NCI-H128 (cell line): ENCODE results near the gene PTH1R.

ENCODE experiments used
- DNase-seq: peaks from one replicate; lab custom pipeline; 2025; ENCODE audit not compliant: unreplicated experiment; lab: John Stamatoyannopoulos, UW

Gene PTH1R

DNA sequence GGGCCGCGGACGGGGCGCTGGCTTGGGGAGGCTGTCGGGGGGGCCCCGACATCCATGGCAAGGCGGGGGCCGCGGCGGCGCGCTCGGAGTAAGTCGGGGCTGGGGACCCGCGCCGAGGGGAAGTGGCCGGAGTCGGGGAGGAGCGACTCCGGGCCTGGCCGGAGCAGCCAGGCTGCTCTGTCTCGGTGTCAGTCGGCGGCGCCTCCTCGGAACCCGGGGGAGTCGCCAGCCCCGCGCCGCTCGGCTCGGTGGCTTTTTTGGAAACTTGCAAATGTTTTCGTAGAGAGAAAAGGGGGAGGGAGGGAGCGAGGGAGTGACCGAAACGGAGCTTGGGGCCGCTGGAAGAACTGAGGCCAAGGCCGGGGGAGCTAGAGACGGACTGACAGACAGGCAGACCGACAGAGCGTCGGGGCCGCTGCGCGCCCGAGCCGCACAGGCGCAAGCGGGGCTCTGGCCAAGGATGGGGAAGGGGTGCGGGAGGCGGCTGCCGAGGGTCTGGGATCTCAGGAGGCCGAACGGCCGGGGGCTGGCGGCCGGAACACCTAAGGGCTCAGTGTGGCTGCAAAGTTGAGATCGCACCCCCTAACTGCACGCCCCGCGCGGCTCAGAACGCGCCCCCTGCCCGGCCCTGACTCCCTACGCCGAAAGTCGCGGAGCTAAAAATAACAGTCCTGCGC is 5.0 kb downstream of the PTH1R start:
- DNase-seq: no peak

DNA sequence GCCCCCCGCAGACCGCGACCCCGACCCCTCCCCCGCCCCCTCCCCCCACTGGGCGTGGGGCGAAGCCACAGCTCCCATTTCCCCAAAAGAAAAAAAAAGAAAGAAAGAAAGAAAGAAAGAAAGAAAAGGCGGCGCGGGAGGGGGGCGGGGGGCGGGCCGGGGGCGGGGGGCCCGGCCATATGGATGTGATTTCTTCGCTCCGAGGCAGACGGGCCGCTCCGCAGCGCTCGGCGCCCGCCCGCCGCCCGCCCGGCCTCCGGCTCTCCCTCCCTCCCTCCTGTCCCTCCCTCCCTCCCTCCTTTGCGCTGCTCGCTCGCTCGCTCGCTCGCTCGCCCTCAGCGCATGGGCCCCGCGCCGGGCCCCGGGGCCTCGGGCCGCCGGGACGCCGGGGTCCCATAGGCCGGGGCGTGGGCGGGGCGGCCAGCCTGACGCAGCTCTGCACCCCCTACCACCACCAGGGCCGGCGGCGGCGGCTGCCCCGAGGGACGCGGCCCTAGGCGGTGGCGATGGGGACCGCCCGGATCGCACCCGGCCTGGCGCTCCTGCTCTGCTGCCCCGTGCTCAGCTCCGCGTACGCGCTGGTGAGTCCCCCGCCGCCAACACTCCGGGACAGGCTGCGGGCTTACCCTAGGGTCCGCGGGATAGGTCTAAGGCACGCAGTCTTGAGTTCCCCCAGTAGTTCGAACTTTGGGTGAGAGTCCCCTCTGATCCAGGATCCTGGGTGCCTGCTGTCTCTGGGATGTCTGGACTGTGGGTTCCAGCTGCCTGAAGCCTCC is 5.7 kb downstream of the PTH1R start:
- DNase-seq: no peak

DNA sequence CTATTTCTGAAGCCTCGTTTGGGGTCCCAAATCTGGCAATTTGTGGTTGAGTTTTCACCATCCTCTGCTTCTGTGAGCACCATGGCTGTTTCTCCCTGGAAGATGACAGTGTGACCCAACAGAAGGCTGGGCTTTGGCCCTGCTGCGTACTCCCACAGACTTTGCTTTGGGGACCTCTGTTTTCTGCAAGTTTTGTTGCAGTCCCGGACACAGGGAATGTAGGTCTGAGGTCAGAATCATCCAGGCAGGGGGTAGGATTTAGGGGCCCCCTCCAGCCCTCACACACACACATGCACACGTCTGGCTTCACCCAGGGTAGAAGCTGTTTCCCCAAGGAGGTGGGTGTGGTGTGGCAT is 6.3 kb downstream of the PTH1R start:
- no peak for DNase-seq

DNA sequence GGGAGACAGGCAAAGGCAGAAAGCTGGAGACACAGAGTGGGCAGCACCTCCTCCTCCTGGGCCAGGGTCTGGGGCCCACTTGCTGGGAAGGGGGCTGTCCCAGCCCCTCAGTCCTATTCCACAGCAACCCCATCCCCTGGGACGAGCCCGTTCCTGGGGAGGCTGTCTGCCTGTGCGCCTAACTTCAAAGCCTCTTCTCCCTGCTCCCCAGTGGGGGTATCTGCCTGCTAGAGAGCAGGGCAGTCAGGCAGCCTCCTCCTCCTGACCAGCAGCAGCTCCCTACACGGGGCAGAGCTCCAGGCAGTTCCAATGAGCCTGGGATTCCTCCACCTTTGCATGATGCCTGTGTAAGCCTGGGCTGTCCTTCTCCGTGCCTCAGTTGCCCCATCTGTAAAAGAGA is 6.9 kb downstream of the PTH1R start:
- no peak for DNase-seq

DNA sequence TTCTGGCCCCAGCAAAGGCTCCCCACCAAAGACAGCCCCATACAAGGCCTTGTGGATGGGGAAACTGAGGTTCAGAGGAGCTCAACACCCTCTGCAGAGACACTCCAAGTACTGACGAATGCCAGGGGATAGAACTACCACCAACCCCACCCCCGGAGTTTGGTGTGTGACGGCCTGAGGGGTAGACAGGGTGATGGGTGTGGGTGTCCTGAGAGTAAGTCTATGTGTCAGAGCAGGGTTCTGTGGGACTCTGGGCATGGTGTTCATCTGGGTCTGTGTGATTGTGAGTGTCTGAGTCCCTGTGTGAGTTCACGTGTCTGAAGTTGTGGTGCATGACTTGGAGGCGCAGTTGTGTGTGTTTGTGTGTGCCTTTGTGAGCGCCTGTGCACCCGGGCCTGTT is 7.4 kb downstream of the PTH1R start:
- no peak for DNase-seq

DNA sequence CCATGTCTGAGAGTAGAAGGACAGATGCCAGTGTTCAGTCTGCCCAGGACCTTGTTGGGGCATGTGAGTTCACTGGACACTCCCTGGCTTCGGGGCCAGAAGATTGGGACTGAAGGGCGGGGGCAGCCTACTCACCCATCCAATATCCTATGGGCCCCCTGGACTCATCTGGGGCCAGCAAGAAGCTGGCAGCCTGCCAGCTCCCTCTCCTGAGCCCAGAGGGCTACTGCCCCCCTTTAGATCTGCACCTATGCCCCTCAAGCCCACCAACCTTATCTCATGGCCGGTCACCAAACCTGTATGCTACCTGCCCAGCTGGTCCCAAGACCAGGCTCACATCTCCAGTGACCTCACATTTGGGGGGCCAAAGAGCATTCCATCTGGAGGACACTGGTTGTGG is 8.1 kb downstream of the PTH1R start:
- DNase-seq: no peak

DNA sequence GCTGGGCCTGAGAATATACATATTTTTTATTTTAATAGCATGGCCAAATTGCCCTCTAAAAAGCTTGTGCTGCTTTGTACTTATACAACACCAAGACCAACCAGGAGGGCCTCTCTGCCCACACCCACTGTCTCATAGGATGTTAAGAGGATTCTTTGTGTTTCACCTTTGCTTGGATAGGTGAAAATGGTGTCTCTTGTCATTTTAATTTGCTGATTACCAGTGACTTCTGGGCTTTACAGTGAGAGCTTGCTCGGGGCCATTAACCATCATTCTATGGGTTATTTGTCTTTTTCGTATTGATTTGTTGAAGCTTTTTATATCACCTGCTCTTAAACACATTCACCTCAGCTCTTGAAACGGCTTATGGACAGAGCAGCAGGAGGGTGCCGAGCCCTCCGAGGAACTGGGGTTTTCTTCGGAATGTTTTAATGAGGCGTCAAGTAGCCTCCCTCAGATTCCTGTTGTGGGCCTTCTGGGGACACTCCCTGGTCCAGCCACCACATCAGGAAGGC is 10.5 kb downstream of the PTH1R start:
- DNase-seq: no peak

DNA sequence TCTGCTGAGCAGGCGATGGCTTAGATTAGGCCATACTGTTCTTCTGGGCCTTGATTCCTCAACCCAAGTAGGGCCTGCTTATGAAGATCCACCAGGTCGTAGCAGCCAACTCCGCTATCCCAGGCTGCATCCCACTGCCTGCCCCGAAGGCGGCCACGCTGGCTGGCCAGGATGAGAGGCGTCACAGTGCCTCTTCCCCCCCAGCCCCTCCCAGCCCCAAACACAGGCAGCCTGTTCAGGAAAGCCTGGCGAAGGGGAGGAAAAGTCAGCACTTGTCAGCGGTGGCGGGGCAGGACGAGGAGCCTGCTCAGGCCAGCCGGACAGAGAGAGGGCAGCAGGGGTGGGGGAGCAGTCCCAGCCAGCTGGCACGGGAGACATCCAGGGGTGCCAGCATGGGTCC is 11.2 kb downstream of the PTH1R start:
- DNase-seq: no peak

DNA sequence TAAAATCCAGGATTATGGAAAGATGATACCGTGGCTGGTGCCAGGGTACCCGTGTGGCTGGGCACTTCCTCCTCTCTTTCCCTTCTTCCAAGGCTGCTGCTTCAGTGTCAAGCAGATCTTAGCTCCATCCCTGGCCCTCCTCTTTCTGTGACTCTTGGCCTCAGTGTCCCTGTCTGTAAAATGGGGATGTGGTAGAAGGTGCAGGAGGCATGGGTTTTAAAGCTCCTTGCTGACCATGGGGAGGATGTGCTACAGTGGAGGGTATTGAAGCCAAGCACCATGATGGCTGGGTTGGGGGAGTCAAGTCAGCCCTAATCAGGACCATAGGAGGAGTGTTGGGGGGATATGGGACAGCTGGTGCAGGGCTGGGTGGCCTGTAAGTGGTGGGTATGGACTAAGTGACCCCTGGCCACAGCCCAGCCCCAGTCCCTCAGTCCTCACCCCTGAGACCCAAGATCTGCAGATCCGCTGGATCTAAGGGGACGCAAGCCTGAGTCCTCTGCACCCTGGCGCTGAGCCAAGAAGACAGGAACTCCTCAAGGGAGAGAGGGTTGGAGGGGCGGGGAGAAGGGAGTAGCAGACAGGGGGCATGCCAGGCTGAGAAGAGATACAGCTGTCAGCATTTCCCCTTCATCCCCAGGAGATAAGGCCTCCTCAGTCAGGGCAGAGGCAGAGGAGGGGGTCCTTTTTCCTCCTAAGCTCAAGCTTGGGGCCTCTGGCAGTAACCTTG is 12.0 kb downstream of the PTH1R start:
- DNase-seq: no peak

DNA sequence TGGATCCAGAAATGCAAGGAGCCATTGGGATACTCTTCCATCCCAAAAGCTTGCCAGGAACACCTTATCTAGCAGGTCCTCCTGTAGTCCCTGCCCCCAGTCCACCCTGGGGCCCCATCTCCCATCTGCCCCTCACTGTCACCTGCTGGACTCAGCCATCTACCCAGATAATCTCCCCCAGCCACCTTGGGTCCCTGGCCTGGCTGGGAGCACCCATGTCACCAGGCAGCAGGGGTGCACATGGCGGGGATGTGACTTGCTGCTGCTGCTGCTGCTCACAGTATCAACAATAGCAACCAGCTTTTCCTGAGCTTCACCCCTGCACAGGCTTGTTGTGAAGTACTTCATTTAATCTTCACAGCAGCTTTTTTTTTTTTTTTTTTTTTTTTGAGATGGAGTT is 12.6 kb downstream of the PTH1R start:
- DNase-seq: no peak

DNA sequence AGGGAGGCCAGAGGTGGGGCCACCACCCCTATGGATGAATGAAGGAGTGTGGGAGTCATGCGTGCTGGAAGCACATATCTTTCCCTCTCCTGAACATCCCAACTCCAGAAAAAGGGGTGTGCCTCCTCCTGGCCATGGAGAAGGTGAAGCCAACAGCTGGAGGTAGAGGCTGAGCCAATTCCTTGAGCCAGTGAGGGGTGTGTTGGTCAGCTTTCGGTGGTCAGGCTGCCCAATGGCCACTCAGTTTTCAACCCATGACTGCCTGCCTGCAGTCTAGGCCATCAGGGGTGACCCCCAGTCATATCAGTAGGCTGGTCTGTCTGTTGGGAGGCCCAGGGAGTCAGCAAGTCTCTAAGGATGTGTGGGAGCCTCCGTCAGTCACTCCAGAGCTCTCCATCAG is 13.6 kb downstream of the PTH1R start:
- DNase-seq: no peak

DNA sequence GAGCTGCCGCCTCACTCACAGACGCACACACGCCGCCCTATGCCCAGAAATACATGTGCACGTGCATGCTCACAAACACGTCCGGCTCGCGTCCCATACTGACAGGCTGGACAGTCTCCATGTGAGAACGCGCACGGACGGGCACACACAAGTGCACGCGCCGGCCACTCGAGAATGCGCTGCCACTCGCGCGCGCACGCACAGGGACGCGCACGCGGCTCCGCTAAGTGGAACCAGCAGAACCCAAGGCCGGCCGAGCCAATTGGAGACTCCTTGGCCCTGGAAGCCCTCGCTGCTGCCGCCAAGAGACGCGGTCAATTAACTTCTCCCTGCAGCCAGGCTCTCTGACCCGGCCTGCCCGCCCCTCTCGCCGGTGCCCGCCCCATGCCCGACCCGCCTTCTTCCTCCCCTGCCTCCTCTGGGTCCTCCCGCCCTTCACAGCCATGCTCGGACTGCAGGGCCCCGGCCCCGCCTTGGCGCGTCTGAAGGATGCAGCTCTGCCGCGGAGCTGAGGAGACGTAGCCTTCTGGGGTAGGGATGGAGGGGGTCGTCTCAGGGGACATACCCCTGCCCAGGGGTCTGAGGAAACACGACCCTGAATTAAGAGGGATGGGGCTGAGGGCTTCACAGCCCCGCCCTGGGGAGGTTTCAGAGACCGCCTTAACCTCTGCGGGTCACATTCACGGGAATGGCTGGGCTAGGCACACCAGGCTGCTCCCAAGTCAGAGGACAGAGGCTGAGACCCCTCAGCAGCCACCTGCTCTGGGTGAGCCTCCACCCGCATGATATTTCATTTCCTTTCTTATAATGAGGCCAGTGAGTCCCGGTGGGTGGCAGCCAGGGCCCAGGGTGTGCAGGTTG is 15.0 kb downstream of the PTH1R start:
- no peak for DNase-seq

DNA sequence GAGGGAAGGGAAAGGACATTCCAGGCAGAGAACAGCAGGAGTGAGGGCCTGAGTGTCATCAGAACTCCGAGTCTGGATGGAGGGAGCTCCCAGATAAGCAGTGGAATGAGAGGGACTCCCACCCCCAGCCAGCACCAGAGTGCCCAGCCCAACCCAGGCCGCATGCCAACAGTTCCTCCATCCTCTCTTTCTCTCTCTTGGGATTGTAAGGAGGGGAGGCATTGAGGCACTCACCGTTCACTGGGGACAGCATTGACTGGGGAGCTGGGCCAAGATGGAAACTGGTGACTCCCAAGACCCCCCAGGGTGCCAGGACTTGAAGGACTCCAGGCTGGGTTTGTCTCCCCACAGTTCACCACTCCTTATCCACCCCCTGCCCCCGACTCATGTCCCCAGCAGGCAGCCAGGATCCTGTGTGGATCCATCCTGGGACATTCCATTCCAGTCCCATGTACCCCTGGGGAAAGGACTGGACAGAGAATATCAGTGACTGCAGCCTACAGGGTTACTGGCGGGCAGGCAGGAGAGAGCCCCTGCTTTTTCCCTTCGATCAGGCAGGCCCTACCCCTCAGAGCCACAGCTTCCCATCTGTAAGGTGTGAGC is 15.7 kb downstream of the PTH1R start:
- DNase-seq: no peak

DNA sequence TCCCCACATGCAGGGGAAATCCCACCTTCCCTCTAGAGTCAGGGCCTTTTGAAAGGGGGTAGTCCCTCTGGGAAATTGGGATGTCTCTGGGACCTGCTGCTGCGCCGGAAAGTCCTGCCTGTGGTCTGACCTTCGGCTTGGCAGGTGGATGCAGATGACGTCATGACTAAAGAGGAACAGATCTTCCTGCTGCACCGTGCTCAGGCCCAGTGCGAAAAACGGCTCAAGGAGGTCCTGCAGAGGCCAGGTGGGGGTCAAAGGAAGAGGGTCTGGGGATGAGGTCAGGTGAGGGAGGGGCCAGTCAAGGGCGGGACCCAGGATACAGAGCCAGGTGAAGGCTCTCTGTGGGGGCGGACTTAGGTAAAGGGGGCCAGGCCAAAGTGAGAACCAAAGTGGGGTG is 16.2 kb downstream of the PTH1R start:
- no peak for DNase-seq

DNA sequence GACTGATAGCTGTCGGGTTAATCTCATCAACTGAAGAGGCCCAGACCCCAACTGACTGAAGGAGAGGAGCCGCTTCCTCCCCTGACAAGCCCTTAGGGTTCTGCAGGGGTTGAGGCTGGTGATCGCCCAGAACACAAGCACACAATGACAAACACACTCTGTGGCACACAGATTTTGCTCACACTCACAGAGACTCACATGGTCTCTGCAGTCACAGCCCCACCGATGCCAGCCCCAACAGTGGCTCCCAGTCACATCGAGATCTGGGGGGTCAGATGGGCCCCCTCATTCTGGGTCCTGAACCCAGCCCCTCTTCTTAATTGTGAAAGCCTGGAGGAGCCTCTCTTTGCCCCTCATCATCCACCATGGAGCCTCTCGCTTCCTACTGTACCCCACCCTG is 16.7 kb downstream of the PTH1R start:
- DNase-seq: no peak

DNA sequence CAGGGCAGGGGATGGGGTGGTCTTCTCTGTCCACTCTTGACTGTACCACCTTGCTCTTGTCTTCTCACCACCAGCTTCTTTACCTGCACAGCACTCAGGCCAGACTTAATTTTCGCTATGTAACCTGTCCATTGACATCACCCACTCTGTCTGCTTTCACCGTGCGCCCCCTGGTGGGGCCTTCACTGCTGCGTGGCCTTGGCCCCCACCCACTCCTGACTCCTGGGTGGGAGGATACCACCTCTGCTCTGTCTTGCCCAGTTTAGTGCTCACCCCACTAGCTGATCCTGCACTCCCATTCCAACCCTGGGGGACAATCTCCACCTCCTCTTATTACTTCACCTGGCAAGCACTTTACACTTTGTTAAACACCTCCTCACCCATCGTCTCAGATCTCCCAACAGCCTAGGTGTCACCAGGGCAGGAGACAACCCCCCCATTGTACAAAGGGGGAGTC is 17.7 kb downstream of the PTH1R start:
- DNase-seq: no peak

DNA sequence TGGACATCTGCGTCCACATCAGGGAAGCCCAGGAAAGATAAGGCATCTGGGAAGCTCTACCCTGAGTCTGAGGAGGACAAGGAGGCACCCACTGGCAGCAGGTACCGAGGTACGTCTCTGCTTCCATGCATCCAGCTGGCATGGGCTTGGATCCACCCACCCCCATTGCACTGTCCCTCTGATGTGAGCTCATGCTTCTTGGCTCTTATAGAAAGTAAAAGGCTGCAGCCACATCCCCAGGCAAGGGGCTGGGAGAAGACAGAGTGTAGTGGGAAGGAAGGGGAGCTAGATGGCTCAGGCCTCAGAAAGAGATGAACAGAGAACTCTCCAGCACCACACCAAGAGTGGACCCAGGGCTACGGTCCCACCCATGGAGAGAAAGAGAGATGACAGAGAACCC is 18.2 kb downstream of the PTH1R start:
- no peak for DNase-seq

DNA sequence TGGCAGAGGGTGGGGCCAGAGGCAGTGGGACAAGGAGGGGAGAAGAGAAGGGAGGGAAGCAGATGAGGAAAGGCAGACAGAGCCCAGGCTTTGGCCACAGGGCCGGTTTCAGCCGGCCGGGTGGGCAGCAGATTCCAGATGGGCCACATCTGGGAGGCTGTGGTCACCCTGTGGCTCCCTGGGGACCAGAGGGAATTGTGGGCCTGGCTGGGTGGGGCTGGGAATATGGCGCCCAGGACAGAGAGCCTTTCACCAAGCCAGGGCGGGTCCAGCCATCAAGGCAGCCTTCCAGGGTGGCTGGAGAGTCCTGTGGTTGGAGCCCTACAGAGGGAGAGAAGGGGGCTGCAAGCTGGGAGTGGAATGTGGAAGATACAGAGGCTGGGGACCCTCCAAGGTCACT is 18.9 kb downstream of the PTH1R start:
- no peak for DNase-seq

DNA sequence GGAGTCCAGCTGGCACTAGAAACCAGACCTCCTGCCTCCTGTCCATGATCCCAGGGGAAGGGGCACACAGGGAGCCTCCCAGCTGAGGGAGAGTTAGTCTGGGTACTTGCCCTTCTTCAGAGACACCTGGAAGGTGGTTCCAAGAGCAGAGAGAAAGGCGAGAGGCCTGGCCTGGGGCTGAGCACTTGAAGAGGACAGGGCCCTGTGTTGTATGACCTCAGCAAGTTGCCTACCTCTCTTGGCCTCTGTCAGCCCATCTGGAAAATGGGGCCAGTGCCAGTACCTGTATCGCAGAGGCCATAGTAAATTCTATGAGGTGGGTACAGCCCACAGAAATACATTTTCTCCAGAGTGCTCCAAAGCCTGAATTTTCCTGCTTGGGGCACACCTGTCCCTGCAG is 19.5 kb downstream of the PTH1R start:
- no peak for DNase-seq

DNA sequence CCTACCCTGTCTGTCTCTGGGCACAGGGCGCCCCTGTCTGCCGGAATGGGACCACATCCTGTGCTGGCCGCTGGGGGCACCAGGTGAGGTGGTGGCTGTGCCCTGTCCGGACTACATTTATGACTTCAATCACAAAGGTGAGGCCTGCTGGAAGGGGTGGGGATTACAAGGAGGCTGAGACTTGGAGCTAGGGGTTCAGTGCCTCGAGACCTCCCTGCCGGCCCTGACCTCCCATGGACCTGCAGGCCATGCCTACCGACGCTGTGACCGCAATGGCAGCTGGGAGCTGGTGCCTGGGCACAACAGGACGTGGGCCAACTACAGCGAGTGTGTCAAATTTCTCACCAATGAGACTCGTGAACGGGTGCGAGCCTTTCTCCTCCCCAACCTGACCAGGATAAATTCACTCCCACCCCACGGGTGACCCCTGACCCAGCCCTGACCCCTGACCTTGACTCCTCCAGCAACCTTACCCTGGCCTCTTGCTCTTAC is 20.4 kb downstream of the PTH1R start:
- no peak for DNase-seq
